ENCODE data around the gene SDSL. TPM values are rescaled to one million over a fixed set of nuclear protein-coding genes. Genes with fewer than 3 reads are reported as not detected.

SDSL gene
- total RNA-seq, 1 experiment from 2014 or later = 0.46 TPM

GRCh38 chr12:113477171-113477841 lies 55.1 kb downstream of the SDSL start:
- Histone ChIP-seq H2BK20ac (ENCODE audit: low read depth, low read length, poor library complexity, severe bottlenecking) (no peak overlapping the region), H2BK12ac (ENCODE audit: insufficient read length, low read depth, low read length) (no peak overlapping the region), H3K79me1 (ENCODE audit: insufficient read depth, low read depth, low read length, poor library complexity, severe bottlenecking) (no peaks in the 10 kb centered on the region), H3K4me2 (ENCODE audit: insufficient read depth, insufficient read length, low read length) (no peak overlapping the region), H3K18ac (ENCODE audit: insufficient read length, low read depth, low read length) (no peak overlapping the region), H3K27ac (ENCODE audit: insufficient read length, low read depth, low read length) (no peak overlapping the region), H2AK5ac (ENCODE audit: insufficient read length, low read length) (no peak overlapping the region), H3K4ac (ENCODE audit: low read depth, low read length) (no peak overlapping the region), H4K8ac (replicated peaks; ENCODE audit: insufficient read length, low read depth, low read length) (no peak overlapping the region), H3K23ac (ENCODE audit: insufficient read length, low read depth, low read length) (no peak overlapping the region), H2AFZ (ENCODE audit: low read length) (no peak overlapping the region), H3K9me3 (ENCODE audit: control insufficient read depth, low read depth, low read length) (no peaks in the 10 kb centered on the region), H2BK5ac (ENCODE audit: insufficient read length, low read length) (no peak overlapping the region), H3K14ac (ENCODE audit: insufficient read depth, low read length) (no peak overlapping the region), H4K5ac (ENCODE audit: insufficient read length, low read depth, low read length) (no peak overlapping the region), H3K23me2 (ENCODE audit: insufficient read length, low read depth, low read length, poor library complexity, severe bottlenecking) (peaks cover 42% of the 10 kb centered on the region), H3T11ph (ENCODE audit: low read length) (no peak overlapping the region), H3K9ac (ENCODE audit: extremely low read depth, insufficient read length, low read length) (no peak overlapping the region), H2BK120ac (ENCODE audit: low read depth, low read length, poor library complexity, severe bottlenecking) (no peak overlapping the region), H3K56ac (ENCODE audit: insufficient read length, low read depth, low read length) (no peak overlapping the region), H2BK15ac (ENCODE audit: low read depth, low read length) (no peak overlapping the region), H4K91ac (ENCODE audit: insufficient read length, low read depth, low read length) (no peak overlapping the region), H3K27me3 (ENCODE audit: insufficient read depth, low read length) (peaks cover 85% of the 10 kb centered on the region), H3K79me2 (ENCODE audit: insufficient read depth, low read length) (no peaks in the 10 kb centered on the region), H4K20me1 (ENCODE audit: control insufficient read depth, insufficient read depth, insufficient read length) (no peaks in the 10 kb centered on the region), H3K4me1 (ENCODE audit: insufficient read depth, low read length) (peaks cover 6% of the 10 kb centered on the region; the same call in 1 of the 2 replicates)
- DNase-seq = peak; percentile 86
- TF ChIP-seq CTCF (conservative IDR thresholded peaks at IDR 0.05) = 0 out of 3 replicates have a peak, but pooled peaks have one; percentile 12
- no CpG with 5 or more reads among the region's 7 CpGs for WGBS (ENCODE audit: extremely low coverage, insufficient read length, low lambda C conversion rate)
- peaks cover 0 to 13% (median 0%) of the 10 kb centered on the region in 3 experiments; a peak in 2 of 7 replicates for H3K36me3 Mint-ChIP-seq (ENCODE audit: insufficient read depth in 1 of 3, low read depth in 3 of 3)
- H3K27me3 Mint-ChIP-seq (ENCODE audit: low read depth) = peaks cover 97% of the 10 kb centered on the region
- H3K9me3 Mint-ChIP-seq = peaks cover 0 to 7% of the 10 kb centered on the region in 2 experiments; a peak in 3 of 5 replicates
- H3K27ac Mint-ChIP-seq = no peak overlapping the region; a peak in 1 of 7 replicates
- H3K4me1 Mint-ChIP-seq = peaks cover 69 to 84% of the 10 kb centered on the region in 2 experiments
- peak overlapping the region in 1 of 2 experiments; percentile 74; a peak in 3 of 5 replicates for H3K4me3 Mint-ChIP-seq
